ENCODE data around the gene DDX41. TPM values are rescaled to one million over a fixed set of nuclear protein-coding genes. Genes with fewer than 3 reads are reported as not detected.

DDX41 gene
- total and polyA plus RNA-seq, 2 of the 13 experiments (the other 11 are each of a cell fraction or from before 2014, with no cell fraction given), result 62.8 to 105 TPM

DNA sequence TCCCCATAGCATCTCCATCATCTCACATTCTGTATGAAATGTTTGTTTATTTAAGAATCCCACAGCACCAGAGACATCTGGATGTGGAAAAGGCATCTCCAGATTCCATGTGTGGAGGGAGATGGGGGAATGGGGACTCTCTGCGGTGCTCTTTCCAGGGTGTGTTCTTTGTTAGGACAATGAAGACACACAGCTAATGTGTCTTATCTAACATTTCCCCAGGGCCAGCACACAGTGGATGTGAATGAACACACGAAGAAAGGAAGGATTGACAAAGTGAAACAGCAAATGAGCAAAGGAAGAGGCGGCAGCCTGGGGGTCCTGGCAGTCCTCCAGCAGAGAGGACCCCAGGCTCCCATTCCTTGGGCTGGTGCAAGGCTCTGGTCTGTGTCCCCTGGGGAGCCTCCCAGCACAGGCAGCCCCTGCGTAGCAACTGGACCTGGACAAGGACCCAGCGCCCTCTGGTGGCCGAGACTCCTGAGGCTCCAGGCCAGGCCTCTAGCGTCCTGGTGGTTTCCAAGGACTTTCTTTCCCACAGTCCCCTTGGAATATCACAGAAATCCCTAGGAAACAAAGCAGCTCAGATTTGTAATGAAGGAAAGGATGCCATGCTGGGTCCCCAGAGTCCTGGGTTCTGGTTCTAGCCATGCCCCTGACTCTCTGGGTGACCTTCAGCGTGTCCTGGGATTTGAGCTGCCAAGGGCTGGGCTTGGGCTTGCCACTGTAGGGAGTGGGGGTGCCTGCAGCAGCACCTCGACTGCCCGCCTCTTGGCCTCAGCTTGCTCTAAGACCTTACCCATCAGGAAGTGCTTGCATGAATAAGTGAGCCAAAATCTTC is 15.9 kb downstream of the DDX41 start (continued):
- peak; percentile 42; the same call in 1 of the 2 replicates for TF ChIP-seq ZNF331 (CRISPR knock-in tag; IDR thresholded peaks at IDR 0.05)
- TF ChIP-seq, protein P1, sequence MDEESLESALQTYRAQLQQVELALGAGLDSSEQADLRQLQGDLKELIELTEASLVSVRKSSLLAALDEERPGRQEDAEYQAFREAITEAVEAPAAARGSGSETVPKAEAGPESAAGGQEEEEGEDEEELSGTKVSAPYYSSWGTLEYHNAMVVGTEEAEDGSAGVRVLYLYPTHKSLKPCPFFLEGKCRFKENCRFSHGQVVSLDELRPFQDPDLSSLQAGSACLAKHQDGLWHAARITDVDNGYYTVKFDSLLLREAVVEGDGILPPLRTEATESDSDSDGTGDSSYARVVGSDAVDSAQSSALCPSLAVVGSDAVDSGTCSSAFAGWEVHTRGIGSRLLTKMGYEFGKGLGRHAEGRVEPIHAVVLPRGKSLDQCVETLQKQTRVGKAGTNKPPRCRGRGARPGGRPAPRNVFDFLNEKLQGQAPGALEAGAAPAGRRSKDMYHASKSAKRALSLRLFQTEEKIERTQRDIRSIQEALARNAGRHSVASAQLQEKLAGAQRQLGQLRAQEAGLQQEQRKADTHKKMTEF (CRISPR knock-in tag; IDR thresholded peaks at IDR 0.05), result peak; percentile 68
- TF ChIP-seq ZC3H4 (CRISPR knock-in tag; IDR thresholded peaks at IDR 0.05; ENCODE audit: borderline replicate concordance), result no peak
- TF ChIP-seq ARNT (IDR thresholded peaks at IDR 0.05), result no peak
- no peak for TF ChIP-seq KDM5A (IDR thresholded peaks at IDR 0.05; ENCODE audit: borderline replicate concordance, low read length)
- TF ChIP-seq, protein P2, sequence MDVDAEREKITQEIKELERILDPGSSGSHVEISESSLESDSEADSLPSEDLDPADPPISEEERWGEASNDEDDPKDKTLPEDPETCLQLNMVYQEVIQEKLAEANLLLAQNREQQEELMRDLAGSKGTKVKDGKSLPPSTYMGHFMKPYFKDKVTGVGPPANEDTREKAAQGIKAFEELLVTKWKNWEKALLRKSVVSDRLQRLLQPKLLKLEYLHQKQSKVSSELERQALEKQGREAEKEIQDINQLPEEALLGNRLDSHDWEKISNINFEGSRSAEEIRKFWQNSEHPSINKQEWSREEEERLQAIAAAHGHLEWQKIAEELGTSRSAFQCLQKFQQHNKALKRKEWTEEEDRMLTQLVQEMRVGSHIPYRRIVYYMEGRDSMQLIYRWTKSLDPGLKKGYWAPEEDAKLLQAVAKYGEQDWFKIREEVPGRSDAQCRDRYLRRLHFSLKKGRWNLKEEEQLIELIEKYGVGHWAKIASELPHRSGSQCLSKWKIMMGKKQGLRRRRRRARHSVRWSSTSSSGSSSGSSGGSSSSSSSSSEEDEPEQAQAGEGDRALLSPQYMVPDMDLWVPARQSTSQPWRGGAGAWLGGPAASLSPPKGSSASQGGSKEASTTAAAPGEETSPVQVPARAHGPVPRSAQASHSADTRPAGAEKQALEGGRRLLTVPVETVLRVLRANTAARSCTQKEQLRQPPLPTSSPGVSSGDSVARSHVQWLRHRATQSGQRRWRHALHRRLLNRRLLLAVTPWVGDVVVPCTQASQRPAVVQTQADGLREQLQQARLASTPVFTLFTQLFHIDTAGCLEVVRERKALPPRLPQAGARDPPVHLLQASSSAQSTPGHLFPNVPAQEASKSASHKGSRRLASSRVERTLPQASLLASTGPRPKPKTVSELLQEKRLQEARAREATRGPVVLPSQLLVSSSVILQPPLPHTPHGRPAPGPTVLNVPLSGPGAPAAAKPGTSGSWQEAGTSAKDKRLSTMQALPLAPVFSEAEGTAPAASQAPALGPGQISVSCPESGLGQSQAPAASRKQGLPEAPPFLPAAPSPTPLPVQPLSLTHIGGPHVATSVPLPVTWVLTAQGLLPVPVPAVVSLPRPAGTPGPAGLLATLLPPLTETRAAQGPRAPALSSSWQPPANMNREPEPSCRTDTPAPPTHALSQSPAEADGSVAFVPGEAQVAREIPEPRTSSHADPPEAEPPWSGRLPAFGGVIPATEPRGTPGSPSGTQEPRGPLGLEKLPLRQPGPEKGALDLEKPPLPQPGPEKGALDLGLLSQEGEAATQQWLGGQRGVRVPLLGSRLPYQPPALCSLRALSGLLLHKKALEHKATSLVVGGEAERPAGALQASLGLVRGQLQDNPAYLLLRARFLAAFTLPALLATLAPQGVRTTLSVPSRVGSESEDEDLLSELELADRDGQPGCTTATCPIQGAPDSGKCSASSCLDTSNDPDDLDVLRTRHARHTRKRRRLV (CRISPR knock-in tag; IDR thresholded peaks at IDR 0.05), result no peak
- no peak for TF ChIP-seq SP5 (CRISPR knock-in tag; IDR thresholded peaks at IDR 0.05; ENCODE audit: borderline replicate concordance, low read depth)
- no peak for TF ChIP-seq ZNF317 (CRISPR knock-in tag; IDR thresholded peaks at IDR 0.05)
- TF ChIP-seq ETV5 (CRISPR knock-in tag; IDR thresholded peaks at IDR 0.05; ENCODE audit: borderline replicate concordance), result no peak
- TF ChIP-seq PITX1 (CRISPR knock-in tag; IDR thresholded peaks at IDR 0.05), result no peak
- TF ChIP-seq MAF1 (CRISPR knock-in tag; IDR thresholded peaks at IDR 0.05; ENCODE audit: borderline replicate concordance), result no peak
- no peak for TF ChIP-seq ZNF101 (CRISPR knock-in tag; IDR thresholded peaks at IDR 0.05; ENCODE audit: borderline replicate concordance, low read depth)
- TF ChIP-seq ZKSCAN5 (CRISPR knock-in tag; IDR thresholded peaks at IDR 0.05), result no peak
- no peak for TF ChIP-seq GATAD1 (CRISPR knock-in tag; IDR thresholded peaks at IDR 0.05)
- TF ChIP-seq, protein P3, sequence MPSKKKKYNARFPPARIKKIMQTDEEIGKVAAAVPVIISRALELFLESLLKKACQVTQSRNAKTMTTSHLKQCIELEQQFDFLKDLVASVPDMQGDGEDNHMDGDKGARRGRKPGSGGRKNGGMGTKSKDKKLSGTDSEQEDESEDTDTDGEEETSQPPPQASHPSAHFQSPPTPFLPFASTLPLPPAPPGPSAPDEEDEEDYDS (CRISPR knock-in tag; IDR thresholded peaks at IDR 0.05), result no peak

Data from HepG2 (cell line).